GM19397 (cell line): ENCODE results near the gene PIKFYVE.
"Not testable (repeated sequence)": the region's sequence is repeated elsewhere in the genome, so short reads cannot be mapped to it uniquely, and the experiment has no call there.

Experiments
- ATAC-seq: cut with Tn5 transposase; IDR thresholded peaks from one replicate; pipeline ENCODE4 v1.9.1; 2021; ENCODE audit warnings: mild to moderate bottlenecking, moderate library complexity; ENCODE audit not compliant: unreplicated experiment

Gene PIKFYVE, protein sequence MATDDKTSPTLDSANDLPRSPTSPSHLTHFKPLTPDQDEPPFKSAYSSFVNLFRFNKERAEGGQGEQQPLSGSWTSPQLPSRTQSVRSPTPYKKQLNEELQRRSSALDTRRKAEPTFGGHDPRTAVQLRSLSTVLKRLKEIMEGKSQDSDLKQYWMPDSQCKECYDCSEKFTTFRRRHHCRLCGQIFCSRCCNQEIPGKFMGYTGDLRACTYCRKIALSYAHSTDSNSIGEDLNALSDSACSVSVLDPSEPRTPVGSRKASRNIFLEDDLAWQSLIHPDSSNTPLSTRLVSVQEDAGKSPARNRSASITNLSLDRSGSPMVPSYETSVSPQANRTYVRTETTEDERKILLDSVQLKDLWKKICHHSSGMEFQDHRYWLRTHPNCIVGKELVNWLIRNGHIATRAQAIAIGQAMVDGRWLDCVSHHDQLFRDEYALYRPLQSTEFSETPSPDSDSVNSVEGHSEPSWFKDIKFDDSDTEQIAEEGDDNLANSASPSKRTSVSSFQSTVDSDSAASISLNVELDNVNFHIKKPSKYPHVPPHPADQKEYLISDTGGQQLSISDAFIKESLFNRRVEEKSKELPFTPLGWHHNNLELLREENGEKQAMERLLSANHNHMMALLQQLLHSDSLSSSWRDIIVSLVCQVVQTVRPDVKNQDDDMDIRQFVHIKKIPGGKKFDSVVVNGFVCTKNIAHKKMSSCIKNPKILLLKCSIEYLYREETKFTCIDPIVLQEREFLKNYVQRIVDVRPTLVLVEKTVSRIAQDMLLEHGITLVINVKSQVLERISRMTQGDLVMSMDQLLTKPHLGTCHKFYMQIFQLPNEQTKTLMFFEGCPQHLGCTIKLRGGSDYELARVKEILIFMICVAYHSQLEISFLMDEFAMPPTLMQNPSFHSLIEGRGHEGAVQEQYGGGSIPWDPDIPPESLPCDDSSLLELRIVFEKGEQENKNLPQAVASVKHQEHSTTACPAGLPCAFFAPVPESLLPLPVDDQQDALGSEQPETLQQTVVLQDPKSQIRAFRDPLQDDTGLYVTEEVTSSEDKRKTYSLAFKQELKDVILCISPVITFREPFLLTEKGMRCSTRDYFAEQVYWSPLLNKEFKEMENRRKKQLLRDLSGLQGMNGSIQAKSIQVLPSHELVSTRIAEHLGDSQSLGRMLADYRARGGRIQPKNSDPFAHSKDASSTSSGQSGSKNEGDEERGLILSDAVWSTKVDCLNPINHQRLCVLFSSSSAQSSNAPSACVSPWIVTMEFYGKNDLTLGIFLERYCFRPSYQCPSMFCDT (N-terminal part only)

DNA sequence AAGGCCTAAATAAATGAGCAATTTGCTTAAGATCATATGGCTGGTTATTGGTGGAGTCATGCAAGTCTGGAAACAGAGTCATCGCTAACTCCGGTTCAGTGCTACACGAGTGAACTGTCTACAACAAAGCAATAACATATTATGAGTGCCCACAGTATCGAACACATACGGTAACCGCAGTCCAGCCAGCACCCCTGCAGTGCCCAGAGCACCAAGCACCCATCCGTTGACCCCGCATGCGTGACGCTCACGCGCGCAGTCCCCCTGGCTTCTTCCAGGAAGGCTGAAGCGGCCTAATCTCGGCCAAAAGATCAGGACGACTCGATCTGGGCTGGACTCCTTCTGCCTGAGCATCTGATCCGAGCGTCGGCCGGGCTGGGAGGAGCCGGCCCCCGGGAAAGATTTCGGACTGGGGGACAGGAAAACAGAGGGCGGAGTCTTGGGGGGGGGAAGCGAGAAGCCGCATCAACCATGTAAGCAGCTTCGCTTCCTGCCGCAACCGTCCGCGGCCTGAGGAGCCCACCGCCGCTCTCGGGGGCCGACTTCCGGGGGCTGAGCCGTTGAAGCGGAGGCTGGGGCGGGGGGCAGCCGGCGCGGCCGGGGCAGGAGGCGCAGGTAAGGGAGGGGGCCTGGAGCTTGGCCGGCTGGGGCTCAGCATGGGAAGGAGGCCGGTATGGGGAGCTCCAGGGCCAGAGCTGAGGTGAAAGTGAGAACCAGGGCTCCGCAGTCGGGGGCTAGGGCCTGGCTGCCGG, at the start of gene PIKFYVE:
TSS of gene PIKFYVE (plus strand) at position 455 of the 752 bp plus-strand sequence. CDS start 5,265 bp downstream, outside the sequence.
- ATAC-seq, result peak; percentile 81

DNA sequence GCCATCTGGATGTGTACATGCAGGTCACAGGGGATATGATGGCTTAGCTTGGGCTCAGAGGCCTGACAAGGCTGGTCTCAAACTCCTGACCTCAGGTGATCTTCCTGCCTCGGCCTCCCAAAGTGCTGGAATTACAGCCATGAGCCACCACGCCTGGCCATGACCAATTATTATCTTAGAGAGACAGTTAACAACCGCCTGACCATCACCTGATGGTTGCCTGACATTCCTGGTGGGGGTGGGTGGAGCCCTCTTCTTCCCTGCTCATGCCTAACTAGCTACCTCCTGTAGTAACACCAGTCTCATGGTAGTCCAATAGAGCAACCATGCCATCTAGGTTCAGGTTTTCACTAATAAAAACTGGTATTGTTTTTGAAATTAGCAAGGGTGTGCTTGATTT, 44.2 kb upstream of the PIKFYVE start:
- not testable (repeated sequence) for ATAC-seq

DNA sequence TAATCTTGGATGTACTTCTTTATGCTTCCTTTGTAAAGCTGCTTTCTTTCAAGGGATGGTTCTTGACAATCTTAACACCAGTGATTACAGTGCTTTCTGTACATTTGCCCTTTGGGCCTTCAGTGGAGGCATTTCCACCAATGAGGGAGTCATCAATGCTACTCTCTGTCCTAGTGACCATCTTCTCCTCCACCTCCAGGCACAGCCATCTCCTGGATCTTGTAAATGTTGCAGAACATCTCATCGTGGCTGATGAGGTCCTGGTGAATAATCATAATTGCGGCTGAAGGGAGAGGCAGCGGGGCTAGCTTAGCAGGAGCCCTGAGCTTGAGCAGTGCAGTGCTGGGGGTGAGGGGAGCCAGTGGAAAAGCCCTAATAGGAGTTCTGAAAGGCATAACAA, 43.7 kb upstream of the PIKFYVE start:
- ATAC-seq, result no peak

DNA sequence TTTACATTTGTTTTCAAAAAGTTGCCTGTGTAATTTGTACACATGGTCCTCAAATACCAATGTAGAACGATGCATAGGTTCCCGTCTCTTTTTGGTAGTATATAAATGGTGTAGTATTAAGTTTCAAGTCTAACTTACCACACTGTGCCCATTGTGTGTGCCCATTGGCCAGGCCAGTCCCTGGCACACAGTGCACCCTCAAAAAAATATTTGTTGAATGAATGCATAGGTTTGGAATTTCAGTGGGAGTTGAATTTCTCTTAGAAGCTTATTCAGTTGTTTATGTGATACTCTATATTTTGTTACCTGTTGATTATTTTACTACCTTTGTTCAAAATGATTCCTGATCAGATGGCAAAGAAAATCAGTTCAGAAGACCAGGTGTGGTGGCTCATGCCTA, 41.3 kb upstream of the PIKFYVE start:
- no peak for ATAC-seq

DNA sequence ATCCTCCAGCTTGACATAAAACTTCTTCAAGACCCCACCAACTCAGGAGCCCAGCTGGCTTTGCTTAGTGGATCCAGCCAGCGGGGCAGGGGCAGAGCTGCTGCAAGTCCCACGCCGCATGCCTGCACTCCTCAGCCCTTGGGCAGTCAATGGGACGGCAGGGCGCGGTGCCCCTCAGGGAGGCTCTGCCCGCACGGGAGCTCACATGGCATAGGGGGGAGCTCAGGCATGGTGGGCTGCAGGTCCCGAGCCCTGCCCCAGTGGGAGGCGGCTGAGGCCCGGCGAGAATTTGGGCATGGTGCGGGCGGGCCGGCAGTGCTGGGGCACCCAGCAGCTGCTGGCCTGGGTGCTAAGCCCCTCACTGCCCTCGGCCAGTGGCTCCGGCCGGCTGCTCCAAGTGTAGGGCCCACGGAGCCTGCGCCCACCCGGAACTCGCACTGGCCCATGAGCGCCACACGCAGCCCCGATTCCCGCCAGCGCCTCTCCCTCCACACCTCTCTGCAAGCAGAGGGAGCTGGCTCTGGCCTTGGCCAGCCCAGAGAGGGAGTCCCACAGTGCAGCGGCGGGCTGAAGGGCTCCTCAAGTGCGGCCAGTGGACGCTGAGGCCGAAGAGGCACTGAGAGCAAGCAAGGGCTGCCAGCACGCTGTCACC, 38.3 kb upstream of the PIKFYVE start:
- no peak for ATAC-seq

DNA sequence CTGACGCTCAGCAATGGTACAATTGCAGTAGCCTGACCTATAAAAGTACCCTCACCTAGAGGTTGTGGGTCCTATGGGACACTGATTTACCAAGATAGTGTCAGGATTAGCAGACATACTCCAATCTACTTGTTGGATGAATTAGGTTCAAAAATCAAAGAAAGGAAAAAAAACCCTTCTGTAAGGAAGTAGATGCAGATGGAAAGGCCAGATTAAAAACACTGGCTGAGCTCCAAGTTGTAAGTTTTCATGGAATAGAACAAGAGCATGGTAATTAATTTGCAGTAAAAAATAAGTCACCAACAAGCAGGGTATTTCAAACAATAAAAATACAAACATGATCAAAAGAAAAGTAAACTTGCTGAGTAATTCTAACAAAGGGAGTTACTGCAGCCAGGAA, 37.6 kb upstream of the PIKFYVE start:
- no peak for ATAC-seq

DNA sequence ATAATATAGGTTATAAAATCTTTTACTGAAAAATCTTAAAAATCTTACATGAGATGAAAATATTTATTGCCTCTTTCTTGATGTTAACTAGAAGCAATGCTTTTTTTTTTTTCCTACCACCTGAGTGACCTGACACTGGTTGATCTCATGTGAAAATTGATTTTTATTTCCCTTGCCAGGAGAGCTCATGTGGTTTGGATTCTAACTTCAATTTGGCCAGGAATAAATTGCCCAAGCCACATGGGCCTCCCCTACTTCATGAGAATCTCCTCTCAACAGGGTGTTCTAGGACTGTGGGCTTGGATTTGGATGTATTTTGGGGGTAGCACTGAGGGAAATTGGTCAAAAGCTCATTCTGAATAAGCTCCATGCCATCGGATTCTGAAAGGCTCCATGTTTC, 31.3 kb upstream of the PIKFYVE start:
- ATAC-seq, result no peak

DNA sequence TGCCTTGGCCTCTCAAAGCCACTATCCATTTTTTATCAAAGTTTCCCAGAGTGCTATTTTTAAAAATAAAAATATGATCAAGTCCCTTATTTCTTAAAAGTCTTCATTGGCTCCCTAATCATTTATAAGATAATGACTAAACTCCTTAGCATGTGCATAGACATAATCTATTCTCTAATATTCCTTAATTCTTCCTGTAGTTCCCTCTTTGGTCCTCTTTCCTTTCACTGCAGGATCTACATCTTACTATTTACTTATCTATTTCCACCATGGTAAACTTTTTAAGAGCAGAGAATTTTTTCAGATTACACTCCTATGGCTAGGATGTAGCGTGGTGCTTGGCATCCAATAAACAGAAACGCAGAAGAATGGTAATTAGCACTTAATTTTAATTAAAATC, 30.2 kb upstream of the PIKFYVE start:
- no peak for ATAC-seq

DNA sequence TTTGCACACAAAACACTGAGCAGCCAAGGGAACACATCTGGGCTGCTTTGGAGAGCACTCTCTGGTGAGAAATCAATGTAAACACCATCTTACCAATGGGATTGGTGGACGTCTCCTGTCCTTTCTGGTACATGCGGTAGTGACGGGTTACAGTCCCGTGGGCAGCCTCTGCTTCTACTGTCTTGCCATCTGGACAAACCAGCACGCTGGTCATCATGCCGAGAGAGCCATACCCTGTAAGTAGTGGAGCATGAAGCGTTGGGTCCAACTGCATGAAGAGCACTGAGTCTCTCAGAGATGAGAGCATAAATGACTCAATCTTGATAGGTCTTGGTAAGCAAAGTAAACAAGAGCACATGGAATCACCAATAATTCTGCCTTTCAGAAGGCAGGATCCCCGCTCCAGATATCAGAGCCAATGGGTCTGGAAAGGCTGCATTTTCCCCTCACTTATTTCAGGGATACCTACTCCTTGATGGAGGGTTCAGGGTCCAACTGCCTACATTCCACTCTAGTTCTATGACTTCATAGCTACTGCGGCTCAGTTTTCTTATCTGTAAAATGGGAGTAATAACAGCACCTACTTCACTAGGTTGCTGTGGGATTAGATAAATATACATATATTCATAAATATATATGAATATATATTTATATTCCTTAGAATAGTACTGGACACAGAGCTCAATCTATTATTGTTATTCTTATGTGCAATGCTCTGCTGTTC, 26.1 kb upstream of the PIKFYVE start:
- ATAC-seq, result no peak

DNA sequence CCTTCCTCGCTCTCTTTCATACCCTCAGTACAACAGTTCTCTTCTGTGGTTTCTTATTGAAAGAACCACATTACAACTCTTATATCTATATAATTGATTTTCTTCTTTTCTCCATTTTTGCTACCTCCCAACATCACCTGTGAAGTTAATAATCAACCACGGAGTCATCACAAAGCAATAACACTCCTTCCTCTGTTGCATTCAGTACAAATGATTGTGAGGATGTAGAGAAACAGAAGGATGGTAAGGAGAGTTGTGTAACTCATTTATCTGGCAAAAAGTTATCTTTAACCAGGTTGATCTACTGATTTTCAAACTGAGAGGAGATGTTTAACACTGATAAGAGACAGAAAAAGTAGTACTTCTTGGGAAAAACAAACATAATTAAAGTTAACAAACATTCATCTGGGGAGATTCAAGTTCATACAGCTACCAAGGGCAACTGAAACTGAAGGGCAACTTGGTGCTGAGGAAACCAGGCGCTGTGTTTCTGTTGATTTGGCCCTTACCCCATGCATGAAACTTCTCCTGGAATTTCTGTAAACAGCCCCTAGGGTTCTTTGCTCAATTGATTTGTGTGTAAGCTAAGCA, 25.3 kb upstream of the PIKFYVE start:
- no peak for ATAC-seq

DNA sequence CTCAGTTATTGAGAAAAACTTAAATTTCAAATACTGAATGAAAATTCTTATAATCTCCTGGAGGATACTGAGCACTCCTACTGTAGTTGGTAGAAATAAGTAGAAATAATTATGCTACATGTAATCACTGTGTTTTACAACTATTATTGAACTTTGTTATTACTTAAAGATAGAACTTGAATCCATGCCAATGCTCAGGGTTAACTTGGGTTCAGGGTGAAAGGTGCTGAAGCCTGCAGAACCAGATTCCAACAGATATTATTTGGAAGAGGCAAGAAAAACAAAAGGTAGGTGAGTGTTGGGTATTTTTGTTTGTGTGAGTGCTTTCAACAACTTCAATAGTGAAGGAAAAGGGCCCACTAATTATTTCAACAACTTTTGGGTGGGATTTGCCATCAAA, 21.6 kb upstream of the PIKFYVE start:
- ATAC-seq, result no peak

DNA sequence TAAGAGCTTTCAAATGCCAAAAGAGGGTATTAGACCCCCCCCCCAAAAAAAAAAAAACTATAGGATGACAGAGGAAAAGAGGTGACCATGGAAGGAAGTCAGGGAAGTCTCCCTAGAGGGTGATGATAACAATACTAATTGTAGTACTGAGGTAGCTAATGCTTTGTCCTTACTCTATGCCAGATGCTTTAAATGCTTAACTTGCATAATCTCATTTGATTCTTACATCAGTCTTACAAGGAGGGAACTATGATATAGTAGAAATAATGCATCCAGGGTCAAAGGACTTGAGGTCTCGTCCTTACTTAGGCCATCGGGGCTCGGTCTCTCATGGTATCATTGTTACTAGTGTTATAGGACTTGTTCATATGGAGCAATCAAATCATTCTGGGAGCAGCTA, 20.3 kb upstream of the PIKFYVE start:
- ATAC-seq, result no peak

DNA sequence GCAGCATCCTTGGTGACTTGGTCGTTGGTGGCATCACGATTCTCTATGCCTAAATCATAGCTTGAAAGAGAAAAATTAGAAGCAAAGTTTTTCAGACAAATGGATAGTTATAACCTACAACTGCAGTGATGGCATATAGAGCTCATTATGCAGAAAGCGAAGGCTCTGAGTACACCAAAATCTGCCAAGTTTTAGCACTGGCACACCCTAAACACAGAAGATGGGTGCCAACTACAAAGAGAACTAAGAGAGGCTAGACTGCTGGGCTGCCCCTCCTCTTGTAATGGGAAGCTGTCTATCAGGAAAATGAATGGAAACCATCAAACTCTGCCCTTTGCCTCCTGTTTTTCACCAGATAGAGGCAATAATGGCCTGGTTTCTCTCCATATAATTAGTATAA, 17.5 kb upstream of the PIKFYVE start:
- ATAC-seq, result no peak

DNA sequence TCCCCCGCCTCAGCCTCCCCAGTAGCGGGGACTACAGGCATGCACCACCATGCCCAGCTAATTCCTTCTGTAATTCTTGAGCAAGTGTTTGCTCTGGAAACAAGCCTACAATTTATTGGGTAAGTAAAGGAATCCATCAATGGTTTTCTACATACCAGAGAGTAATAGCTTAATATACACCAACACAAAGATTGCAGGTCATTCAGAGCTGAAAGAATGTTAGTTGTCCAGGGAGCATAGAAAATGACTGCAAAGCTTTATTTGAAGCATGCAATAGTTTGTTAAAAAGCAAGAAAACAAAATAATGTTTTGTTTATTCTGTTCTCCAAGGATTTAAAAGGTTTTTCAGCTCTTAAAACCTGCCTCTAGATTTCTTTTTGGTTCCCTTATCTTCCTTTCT, 16.8 kb upstream of the PIKFYVE start:
- ATAC-seq, result no peak

DNA sequence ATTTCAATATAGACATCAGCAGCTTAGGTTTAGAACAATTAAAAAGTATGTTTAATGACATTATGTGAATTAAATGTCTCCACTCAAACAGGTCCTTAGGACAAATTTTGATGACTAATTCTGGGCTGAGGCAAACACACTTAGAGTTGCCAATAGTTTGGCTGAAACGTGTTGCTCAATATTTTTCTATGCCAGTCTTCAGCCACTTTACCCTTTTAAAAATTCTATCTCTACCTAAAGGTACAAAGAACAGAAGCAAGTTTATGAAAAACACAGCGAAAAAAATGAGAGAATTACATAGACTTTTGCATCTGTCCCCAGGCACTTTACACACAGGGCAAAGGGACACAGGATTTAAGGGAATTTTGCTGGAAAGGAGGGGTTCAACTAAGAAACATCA, 15.7 kb upstream of the PIKFYVE start:
- no peak for ATAC-seq

DNA sequence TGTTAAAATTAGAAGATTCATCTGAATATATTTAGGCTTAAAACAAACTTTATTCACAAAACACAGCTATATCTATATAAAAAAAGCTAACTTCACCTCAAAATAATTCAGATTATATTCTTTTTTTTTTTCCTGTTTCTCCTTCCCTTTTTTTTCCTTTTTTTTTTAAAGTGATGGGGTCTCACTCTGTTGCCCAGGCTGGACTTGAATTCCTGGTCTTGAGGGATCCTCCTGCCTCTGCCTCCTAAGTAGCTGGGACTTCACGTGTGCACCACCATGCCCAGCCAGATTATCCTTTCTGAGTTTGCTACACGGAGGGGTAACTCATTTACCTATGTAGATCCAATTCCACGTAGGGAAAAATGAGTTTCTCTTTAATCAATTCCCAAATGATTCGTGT, 15.0 kb upstream of the PIKFYVE start:
- ATAC-seq, result no peak

DNA sequence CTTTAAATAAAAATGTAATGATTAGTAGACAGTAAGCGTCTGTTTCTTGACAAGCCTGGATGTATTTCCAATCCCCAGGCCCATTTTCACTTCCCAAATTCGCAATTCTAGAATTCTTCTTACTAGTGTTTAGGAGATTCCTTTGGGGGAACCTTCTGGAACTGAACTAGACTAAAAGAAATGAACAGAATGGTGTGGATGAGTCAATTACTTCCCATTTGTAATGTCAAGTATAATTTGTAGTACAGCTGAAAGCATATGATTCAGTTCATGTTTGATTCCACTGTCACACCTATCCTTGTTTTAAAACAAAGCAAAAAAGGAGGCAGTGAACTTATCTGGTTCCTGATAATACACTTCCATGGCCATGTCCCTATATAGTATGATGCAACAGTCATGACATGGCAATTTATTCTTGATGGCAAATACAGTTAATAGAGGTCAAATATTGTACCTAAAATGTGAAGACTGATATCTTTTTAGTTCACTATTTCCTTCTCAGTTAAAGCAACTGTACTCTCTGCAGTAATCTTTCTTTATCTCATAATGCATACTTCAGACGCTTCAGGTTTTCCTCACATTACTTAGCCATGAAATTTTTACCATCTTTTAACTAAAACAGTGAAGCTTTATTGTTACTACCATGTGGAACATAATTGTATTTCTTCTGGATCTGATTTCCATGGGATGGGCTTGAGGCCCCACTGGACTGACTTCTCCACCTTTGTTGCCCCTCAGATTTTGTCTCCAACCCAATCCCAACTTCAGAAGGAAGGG, 13.2 kb upstream of the PIKFYVE start:
- ATAC-seq, result no peak

DNA sequence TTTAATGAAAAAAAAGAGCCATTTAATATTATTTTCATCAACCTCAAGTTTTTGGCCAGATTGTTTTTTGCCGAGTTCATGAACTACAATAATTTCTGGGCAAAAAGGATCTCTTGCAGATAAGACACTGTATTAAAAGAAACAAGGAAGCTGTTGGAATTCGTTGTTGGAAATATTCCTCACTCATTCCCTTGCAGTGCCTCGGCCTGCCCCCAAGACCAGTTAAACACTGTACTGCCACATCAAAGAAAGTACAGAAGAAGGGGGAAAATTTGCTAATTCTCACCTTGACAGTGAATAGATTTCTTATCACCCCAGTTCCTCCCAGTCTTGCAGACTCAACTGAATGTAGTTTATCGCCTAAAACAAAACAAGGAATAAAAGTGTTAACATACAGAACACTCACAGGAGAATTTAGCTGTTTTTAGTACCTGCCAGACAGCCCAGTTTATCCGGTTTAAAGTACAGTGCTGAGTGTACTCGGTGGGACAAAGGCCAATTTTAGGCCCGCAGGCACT, 12.4 kb upstream of the PIKFYVE start:
- ATAC-seq, result no peak
